Measurements from ENCODE around the gene NMB. TPM values are rescaled to one million over a fixed set of nuclear protein-coding genes. Genes with fewer than 3 reads are reported as not detected.

The NMB gene
- total RNA-seq, 1 donor from 2014 or later = 2.0 TPM

DNA sequence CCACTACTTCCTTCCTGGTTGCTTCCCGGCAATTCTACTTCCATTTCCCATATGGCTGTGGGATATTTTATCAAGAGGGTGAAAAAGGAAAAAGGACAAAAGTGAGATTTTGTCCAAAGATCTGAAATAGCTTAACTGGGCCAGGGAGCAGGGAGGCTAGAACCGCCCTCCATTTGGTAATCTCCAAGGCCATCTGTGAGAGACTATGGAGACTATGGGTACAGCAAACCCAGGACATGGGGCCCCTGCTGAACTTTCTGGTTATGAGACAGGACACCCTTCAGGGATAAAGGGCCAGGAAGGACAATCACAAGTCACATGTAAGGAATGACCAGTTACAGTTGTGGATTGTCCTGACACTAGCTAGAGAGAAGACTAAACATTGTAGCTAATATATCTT is 32.9 kb downstream of the NMB start:
- intact Hi-C loops (cut with micrococcal nuclease) = no loop called here
- H3K36me3 ChIP-seq = peaks cover 33% of the 10 kb centered on the region
- no peak overlapping the region for H3K4me3 ChIP-seq
- no peaks in the 10 kb centered on the region for H3K27me3 ChIP-seq (ENCODE audit: low read depth)
- H3K27ac ChIP-seq (replicated peaks) = peak overlapping the region; percentile 8
- DNase-seq = no peak
- H3K9me3 ChIP-seq (replicated peaks) = peaks cover 26% of the 10 kb centered on the region
- H3K4me1 ChIP-seq = peaks cover 2% of the 10 kb centered on the region
- TF ChIP-seq CTCF (IDR thresholded peaks at IDR 0.05; ENCODE audit: borderline replicate concordance) = no peak

DNA sequence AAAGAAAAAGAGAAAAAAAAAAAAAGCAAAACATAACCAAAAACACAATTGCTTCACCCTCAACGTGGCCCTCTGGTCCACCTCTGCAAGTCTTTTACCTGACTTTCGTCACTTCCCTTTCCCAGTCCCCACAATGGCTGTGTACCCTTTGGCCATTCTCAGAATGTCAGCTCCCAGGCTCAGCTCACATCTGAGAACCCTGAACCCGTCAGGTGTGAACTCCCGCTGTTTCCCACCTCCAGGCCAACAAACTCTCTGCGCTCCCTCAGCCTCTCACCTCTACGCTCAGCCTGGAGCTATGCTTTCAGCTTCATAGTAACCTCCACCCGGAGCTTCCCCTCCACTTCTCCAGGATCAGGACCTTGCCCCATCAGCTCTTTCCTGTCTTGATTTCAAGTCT is 33.6 kb downstream of the NMB start:
- no peak for TF ChIP-seq CTCF (IDR thresholded peaks at IDR 0.05; ENCODE audit: borderline replicate concordance)
- Histone ChIP-seq H3K4me1 (no peaks in the 10 kb centered on the region), H3K9me3 (replicated peaks) (peaks cover 32% of the 10 kb centered on the region), H3K4me3 (no peak overlapping the region), H3K27me3 (ENCODE audit: low read depth) (no peaks in the 10 kb centered on the region), H3K27ac (replicated peaks) (peak overlapping the region; percentile 8), H3K36me3 (peaks cover 33% of the 10 kb centered on the region)
- DNase-seq = no peak
- intact Hi-C loops (cut with micrococcal nuclease) = no loop called here

DNA sequence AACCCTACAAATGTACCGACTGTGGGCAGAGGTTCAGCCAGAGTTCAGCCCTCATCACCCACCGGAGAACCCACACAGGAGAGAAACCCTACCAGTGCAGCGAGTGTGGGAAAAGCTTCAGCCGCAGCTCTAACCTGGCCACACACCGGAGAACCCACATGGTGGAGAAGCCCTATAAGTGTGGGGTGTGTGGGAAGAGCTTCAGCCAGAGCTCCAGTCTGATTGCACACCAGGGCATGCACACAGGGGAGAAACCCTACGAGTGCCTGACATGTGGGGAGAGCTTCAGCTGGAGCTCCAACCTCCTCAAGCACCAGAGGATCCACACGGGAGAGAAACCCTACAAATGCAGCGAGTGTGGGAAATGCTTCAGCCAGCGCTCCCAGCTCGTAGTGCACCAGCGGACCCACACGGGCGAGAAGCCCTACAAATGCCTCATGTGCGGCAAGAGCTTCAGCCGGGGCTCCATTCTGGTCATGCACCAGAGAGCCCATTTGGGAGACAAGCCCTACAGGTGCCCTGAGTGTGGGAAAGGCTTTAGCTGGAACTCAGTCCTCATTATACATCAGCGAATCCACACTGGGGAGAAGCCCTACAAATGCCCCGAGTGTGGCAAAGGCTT is 36.5 kb downstream of the NMB start:
- H3K36me3 ChIP-seq = peaks cover 33% of the 10 kb centered on the region
- H3K27ac ChIP-seq (replicated peaks) = no peak overlapping the region
- no peak overlapping the region for H3K4me3 ChIP-seq
- peaks cover 32% of the 10 kb centered on the region for H3K9me3 ChIP-seq (replicated peaks)
- intact Hi-C loops (cut with micrococcal nuclease) = no loop called here
- no peaks in the 10 kb centered on the region for H3K27me3 ChIP-seq (ENCODE audit: low read depth)
- peaks cover 17% of the 10 kb centered on the region for H3K4me1 ChIP-seq
- DNase-seq = no peak
- TF ChIP-seq CTCF (IDR thresholded peaks at IDR 0.05; ENCODE audit: borderline replicate concordance) = no peak

GRCh38 chr15:84620626-84621025 is 37.4 kb downstream of the NMB start:
- no peak for TF ChIP-seq CTCF (IDR thresholded peaks at IDR 0.05; ENCODE audit: borderline replicate concordance)
- Histone ChIP-seq H3K27me3 (ENCODE audit: low read depth) (no peaks in the 10 kb centered on the region), H3K4me1 (peaks cover 26% of the 10 kb centered on the region), H3K27ac (replicated peaks) (no peak overlapping the region), H3K36me3 (peaks cover 33% of the 10 kb centered on the region), H3K4me3 (no peak overlapping the region), H3K9me3 (replicated peaks) (peaks cover 32% of the 10 kb centered on the region)
- intact Hi-C loops (cut with micrococcal nuclease) = no loop called here
- DNase-seq = no peak

DNA sequence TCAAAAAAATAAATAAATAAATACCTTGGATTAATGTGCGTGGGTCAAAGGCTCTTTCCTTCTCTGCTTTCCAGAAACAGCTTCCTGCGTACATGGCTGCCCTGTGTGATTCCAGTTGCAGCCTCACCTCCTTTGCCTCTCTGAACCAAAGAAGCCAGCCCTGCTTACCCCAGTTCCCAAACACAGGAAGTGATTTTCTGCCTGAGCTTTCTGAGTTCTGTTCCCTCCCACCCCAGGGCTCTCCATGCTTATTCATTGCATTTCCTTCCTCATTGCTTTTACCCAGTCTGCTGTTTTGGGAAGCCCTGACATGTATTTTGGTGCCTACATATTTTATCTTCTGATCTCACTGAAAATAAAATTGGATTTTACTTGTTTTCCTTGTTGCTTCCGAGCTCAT is 41.8 kb downstream of the NMB start:
- H3K27ac ChIP-seq (replicated peaks) = peak overlapping the region; percentile 30
- H3K36me3 ChIP-seq = peaks cover 10% of the 10 kb centered on the region
- intact Hi-C loops (cut with micrococcal nuclease) = no loop called here
- H3K27me3 ChIP-seq (ENCODE audit: low read depth) = no peaks in the 10 kb centered on the region
- DNase-seq = no peak
- no peak for TF ChIP-seq CTCF (IDR thresholded peaks at IDR 0.05; ENCODE audit: borderline replicate concordance)
- no peak overlapping the region for H3K4me3 ChIP-seq
- H3K4me1 ChIP-seq = peaks cover 29% of the 10 kb centered on the region
- H3K9me3 ChIP-seq (replicated peaks) = peaks cover 17% of the 10 kb centered on the region

All from left ventricle myocardium inferior (tissue), 1 donor.